ENCODE data around the gene HCST.

Gene HCST

GRCh38 chr19:35942235-35942634 lies 39.9 kb downstream of the HCST start:
- DNase-seq (ENCODE audit: insufficient read length, low spot score) (no peak), FAIRE-seq (no peak)
- TF ChIP-seq POLR2A (IDR thresholded peaks at IDR 0.05; ENCODE audit: low read depth, low read length) = no peak

- no peak for DNase-seq (ENCODE audit: insufficient read length, low spot score)
- no peak for TF ChIP-seq POLR2A (IDR thresholded peaks at IDR 0.05; ENCODE audit: low read depth, low read length)
- FAIRE-seq = no peak
Measured at GRCh38 chr19:35943321-35944301, 41.3 kb downstream of the HCST start.

GRCh38 chr19:35944556-35944955 lies 42.2 kb downstream of the HCST start:
- FAIRE-seq (no peak), DNase-seq (ENCODE audit: insufficient read length, low spot score) (no peak)
- no peak for TF ChIP-seq POLR2A (IDR thresholded peaks at IDR 0.05; ENCODE audit: low read depth, low read length)

GRCh38 chr19:35945121-35945790 lies 42.9 kb downstream of the HCST start:
- no peak for TF ChIP-seq POLR2A (IDR thresholded peaks at IDR 0.05; ENCODE audit: low read depth, low read length)
- DNase-seq (ENCODE audit: insufficient read length, low spot score) = no peak
- FAIRE-seq = no peak

GRCh38 chr19:35946203-35946602 lies 43.9 kb downstream of the HCST start:
- DNase-seq (ENCODE audit: insufficient read length, low spot score) (no peak), FAIRE-seq (no peak)
- TF ChIP-seq POLR2A (IDR thresholded peaks at IDR 0.05; ENCODE audit: low read depth, low read length) = no peak

- peak; percentile 62 for DNase-seq (ENCODE audit: insufficient read length, low spot score)
- no peak for FAIRE-seq
- TF ChIP-seq POLR2A (IDR thresholded peaks at IDR 0.05; ENCODE audit: low read depth, low read length) = no peak
Measured at GRCh38 chr19:35949131-35949530, 46.8 kb downstream of the HCST start.

All from H54 (cell line).